Measurements from ENCODE around the gene CDC34. TPM values are rescaled to one million over a fixed set of nuclear protein-coding genes. Genes with fewer than 3 reads are reported as not detected.

The CDC34 gene
- total RNA-seq, 1 experiment from 2014 or later, result 129 TPM

GRCh38 chr19:510606-511100, 20.9 kb upstream of the CDC34 start (continued):
- TF ChIP-seq AFF4 (CRISPR knock-in tag; IDR thresholded peaks at IDR 0.05; ENCODE audit: borderline replicate concordance) (no peak), ZNF219 (CRISPR knock-in tag; IDR thresholded peaks at IDR 0.05; ENCODE audit: borderline replicate concordance) (no peak), ETV6 (CRISPR knock-in tag; IDR thresholded peaks at IDR 0.05) (no peak), IRF1 (CRISPR knock-in tag; IDR thresholded peaks at IDR 0.05) (no peak), MAX (CRISPR knock-in tag; IDR thresholded peaks at IDR 0.05) (peak; percentile 89), ZMAT4 (CRISPR knock-in tag; IDR thresholded peaks at IDR 0.05) (no peak), JUN (CRISPR knock-in tag; IDR thresholded peaks at IDR 0.05) (no peak), ZNF423 (CRISPR knock-in tag; IDR thresholded peaks at IDR 0.05) (no peak), GABPB1 (CRISPR knock-in tag; IDR thresholded peaks at IDR 0.05) (no peak), ERG (CRISPR knock-in tag; IDR thresholded peaks at IDR 0.05) (no peak), ELF4 (CRISPR knock-in tag; IDR thresholded peaks at IDR 0.05; ENCODE audit: low read depth) (no peak), MYBL2 (CRISPR knock-in tag; IDR thresholded peaks at IDR 0.05) (0 out of 2 replicates have a peak, but pooled peaks have one; percentile 26), ZNF512 (CRISPR knock-in tag; IDR thresholded peaks at IDR 0.05; ENCODE audit: borderline replicate concordance) (no peak), HMGXB4 (CRISPR knock-in tag; IDR thresholded peaks at IDR 0.05) (peak; percentile 59; the same call in 1 of the 2 replicates), MXD4 (CRISPR knock-in tag; IDR thresholded peaks at IDR 0.05; ENCODE audit: borderline replicate concordance) (no peak), ZSCAN18 (CRISPR knock-in tag; IDR thresholded peaks at IDR 0.05) (no peak), ZNF138 (CRISPR knock-in tag; conservative IDR thresholded peaks at IDR 0.05) (no peak), PREB (CRISPR knock-in tag; IDR thresholded peaks at IDR 0.05; ENCODE audit: borderline replicate concordance) (no peak), FOXP1 (CRISPR knock-in tag; IDR thresholded peaks at IDR 0.05; ENCODE audit: borderline replicate concordance) (peak; percentile 65; the same call in 1 of the 2 replicates), PRRX2 (CRISPR knock-in tag; IDR thresholded peaks at IDR 0.05) (no peak), ARID4B (CRISPR knock-in tag; IDR thresholded peaks at IDR 0.05; ENCODE audit: borderline replicate concordance) (no peak; the same call in 1 of the 2 replicates)
